Measurements from ENCODE around the gene GALNT13.
"Not testable (repeated sequence)": the region's sequence is repeated elsewhere in the genome, so short reads cannot be mapped to it uniquely, and the experiment has no call there.

Gene GALNT13

DNA sequence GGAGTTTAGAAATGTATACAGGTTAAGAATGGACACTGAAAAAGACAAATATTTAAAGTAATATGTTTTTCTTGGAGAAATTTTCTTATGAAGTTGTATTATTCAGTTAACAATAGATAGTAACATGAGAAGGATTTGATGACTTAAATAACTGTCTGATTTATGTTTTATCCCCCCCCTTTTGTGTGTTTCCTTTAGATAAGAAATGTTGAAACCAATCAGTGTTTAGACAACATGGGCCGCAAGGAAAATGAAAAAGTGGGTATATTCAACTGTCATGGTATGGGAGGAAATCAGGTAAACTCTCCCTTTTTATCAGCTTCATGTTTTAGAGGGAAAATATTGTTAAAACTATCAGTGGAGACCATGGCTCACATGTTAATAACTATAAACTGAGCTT, 537.1 kb downstream of the GALNT13 start:
- DNase-seq (ENCODE audit: low spot score), result no peak

DNA sequence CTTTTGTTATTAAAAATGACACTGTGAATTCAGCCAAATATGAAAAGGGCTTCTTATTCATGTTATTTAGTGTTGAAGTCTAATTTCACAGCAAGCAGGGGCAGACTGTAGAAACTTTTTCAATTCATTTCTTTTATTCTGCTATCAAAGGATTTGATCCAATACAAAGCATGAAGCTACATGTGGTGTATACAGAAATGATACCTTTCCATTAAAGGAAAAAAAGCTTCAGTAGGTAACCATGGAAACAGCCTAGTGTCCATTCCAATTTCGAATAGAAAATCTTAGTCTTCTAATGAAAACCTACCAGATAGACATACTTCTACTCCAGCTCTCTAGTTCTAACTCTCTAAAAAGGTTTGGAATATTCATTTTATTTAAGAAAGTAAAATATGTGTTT, 550.5 kb downstream of the GALNT13 start:
- no peak for DNase-seq (ENCODE audit: low spot score)

- DNase-seq (ENCODE audit: low spot score), result no peak
Measured at GRCh38 chr2:154425994-154426393, 554.3 kb downstream of the GALNT13 start.

DNA sequence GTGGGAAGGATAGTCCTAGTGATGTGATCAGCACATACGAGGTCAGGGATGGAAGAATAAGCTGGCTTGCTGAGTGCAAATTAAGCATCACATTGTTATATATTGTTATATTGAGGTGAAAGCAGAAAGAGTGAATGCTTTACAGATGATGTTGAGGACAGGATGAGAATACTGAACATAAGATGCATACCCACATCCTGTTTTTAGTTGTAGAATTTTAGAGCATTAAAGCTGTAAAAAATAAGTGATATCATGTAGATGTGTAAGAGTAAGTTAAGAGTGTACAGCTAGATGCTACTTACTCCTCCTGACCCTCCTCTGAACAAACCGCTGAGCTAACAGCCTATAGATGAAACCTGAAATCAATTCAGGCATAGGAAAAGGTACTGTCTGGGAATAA, 555.7 kb downstream of the GALNT13 start:
- DNase-seq (ENCODE audit: low spot score), result no peak

GRCh38 chr2:154428022-154428421, 556.3 kb downstream of the GALNT13 start:
- DNase-seq (ENCODE audit: low spot score), result no peak

DNA sequence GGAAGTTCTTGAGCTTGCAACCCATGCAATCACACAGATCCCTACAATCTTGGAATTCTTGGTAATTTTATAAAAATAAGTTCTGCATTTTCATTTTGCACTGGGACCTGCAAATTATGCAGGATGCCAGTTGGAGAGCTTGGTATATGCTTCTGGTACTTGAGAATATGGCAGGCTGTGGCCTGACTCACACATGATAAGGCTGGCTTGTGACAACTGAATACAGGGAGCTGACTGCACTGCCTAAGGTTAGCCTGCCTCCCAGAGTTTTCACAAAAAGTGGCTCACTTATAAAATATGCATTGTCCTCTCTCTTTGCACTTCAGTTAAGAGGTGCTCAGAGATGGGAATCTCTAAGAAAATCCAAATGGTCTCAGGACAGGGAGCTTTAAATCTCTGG, 561.3 kb downstream of the GALNT13 start:
- DNase-seq (ENCODE audit: low spot score), result no peak

DNA sequence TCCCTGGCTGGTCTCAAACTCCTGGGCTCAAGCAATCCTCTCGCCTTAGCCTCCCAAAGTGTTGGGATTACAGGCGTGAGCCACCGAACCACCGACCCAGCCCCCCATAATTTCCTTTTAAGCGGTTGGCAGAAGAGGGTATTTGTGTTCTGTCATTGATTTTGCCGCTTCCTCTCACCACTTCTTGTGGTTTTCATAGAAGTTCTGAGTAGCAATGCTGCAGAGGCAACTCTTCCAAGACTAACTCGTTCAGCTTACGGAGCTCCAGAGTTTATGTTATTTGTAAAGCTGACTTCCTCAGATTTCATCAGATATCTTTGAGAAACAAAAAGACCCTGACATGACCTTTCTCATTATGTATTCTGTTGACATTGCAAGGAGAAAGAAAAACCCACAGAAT, 565.4 kb downstream of the GALNT13 start:
- DNase-seq (ENCODE audit: low spot score), result no peak

- no peak for DNase-seq (ENCODE audit: low spot score)
Measured at GRCh38 chr2:154439156-154439555, 567.4 kb downstream of the GALNT13 start.

DNA sequence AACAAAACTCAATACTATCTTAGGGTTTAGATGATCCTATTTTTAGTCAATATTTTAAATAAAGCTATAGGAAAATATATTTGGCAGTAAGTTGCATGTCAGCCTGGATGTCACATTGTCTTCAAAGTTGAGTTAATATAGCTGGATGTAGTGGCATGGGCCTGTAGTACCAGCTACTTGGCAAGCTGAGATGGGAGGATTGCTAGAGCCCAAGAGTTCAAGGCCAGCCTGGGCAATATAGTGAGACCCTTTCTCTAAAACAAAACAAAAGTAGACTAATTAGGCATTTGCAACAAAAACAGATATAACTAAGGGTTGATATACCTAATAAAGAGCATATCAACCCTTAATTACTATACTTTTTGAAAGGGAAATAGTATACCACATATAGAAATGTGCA, 572.2 kb downstream of the GALNT13 start:
- DNase-seq (ENCODE audit: low spot score), result no peak

- DNase-seq (ENCODE audit: low spot score), result no peak
Measured at GRCh38 chr2:154446324-154446723, 574.6 kb downstream of the GALNT13 start.

DNA sequence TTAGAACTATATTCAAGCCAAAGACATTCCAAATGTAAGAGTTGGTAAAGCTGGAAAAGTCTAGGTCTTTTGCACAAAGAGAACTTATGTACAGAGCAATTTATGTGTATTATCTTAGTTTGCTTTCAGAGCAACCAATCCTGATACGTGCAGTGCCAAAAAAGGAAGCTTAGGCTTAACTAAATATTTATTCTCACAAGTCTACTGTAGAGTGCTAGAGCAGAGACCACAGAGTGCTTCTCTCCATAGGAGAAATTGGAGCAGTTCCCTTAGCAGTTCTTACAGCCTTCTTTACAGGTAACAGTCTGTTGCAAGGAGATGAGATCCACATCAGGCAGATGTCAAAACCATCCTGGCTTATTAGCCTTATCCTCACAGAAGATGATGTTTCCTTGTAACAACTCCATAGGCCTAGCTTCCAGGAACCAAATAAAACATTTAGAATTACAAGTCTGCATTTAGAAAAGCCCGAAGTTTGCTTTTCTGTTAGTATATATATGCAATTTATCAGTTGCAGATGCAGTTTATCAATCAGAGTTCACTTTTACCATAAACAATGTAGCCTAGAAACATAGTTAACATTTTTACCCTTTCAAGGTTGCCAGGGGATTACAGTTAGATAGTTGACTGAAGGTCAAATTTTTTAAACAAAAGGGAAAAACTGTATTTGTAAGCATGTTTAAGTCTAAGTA, 576.2 kb downstream of the GALNT13 start:
- DNase-seq (ENCODE audit: low spot score), result no peak

GRCh38 chr2:154449951-154450658, 578.4 kb downstream of the GALNT13 start:
- no peak for DNase-seq (ENCODE audit: low spot score)

DNA sequence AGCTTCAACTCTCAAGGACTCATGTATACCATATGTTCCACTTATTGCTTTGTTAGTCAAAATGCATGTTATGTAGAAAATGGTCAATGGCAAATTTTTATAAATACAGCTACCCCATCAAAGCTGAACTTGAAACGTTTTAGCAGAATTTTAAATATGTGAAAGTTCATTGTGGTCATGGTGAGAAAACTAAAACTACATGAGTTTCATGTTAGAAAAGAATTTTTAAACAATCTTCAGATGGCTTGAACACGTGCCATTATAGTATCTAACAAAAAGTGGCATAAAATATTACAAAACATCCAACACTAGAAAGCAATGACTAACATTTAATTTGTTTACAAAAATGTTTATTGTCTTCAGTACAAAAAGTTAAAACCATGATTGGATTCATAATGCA, 580.7 kb downstream of the GALNT13 start:
- DNase-seq (ENCODE audit: low spot score), result no peak

DNA sequence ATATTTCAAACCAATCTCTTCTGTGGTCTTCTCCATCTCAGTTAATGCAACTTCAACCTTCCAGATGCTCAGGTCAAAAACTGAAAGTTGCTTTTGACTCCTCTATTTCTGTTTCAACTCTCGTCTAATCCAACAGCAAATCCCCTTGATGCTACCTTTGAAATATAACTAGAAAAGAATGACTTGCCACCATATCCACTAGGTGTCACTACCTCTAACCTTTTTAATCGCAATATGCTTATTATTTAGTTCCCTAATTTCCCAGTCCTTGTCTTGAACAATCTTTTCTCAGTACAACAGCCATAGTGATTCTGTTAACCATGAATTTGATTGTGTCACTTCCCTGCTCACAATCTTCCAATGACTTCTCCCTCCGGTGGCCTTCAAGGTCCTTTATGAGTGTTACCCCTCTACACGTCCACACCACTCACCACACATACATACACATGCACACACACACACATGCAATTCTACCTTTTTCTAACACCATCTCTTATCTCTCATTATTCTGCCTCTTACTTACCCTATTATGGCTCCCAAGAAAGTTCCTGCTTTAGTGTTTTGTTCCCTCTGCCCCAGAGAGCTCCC, 581.3 kb downstream of the GALNT13 start:
- no peak for DNase-seq (ENCODE audit: low spot score)

DNA sequence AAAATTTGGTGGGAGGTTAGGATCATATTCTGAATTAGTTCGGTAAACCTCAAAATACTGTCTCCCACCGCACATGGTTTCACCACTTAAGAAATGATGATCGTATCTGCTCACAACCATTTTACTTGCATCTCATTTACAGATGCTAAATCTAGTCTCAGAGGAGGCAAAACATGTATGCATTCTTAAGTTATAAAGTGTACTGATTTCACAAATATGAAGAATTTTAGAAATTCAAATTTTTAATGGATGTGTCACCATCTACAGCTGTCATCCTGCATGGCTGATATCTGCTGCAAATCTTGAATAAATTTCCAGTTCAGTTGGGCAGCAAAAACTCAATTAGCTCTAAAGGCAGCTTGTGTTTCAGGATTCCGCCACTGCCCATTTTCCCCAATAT, 583.4 kb downstream of the GALNT13 start:
- DNase-seq (ENCODE audit: low spot score), result peak; percentile 9

DNA sequence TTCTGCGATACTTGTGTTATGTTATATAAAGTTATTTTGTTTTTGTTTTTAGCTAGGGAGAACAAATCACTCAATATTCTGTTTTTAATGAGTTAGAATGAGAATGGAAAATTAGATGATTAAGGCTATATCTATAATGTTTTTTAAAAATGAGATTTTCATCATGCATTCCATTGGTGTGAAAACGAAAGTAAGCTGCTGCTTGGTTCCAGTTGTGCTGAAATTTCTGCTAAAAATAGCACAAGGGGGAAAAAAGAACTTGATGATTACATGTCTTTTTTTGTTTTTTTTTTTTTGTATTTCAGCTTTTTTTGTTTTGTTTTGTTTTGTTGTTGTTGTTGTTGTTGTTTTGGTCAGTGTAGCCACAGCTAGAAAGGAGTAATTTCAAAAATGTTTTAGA, 584.1 kb downstream of the GALNT13 start:
- DNase-seq (ENCODE audit: low spot score), result no peak

DNA sequence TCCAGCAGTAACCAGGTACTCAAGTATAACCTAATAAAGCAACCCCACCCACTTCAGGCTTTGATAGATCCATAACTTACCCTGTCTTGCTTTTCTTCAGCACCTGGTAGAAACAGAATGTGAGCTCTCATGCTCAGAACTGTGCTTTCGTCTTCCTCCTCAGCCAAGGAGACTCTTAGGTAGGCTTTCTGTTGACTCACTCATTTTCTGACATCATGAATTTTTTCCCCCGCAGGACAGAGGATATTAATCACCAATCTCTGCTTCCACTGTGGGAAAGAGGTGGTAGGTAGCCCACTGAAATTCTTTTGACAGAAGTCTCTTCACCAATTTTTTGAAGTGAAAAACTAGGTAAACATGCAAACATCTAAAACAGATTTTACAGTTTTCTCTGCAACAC, 585.6 kb downstream of the GALNT13 start:
- no peak for DNase-seq (ENCODE audit: low spot score)

- no peak for DNase-seq (ENCODE audit: low spot score)
Measured at GRCh38 chr2:154459286-154459685, 587.6 kb downstream of the GALNT13 start.

- no peak for DNase-seq (ENCODE audit: low spot score)
Measured at GRCh38 chr2:154462634-154463033, 590.9 kb downstream of the GALNT13 start.

GRCh38 chr2:154466226-154466625, 594.5 kb downstream of the GALNT13 start:
- DNase-seq (ENCODE audit: low spot score), result no peak

DNA sequence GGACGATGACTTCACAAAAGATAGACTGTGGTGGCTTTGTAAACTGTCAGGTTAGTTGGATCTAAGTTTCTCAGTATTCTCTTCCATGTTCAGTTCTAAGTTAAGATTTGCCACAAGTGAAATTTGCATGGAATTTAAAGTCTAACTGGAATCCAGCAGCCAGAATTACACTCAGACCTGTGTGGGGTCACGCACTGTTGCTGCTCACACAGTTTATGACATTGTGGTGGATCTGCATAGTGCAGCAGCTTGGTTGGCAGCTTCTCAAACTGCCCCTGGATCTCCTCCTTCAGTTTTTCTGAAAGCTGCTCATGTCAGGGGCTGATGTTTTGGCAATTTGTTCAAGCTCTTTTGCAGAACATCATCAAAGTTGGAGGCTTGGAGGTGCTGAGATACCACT, 598.7 kb downstream of the GALNT13 start:
- DNase-seq (ENCODE audit: low spot score), result no peak

GRCh38 chr2:154471492-154471891, 599.8 kb downstream of the GALNT13 start:
- not testable (repeated sequence) for DNase-seq (ENCODE audit: low spot score)

GRCh38 chr2:154477319-154477718, 605.6 kb downstream of the GALNT13 start:
- no peak for DNase-seq (ENCODE audit: low spot score)

GRCh38 chr2:154480521-154480920, 608.8 kb downstream of the GALNT13 start:
- no peak for DNase-seq (ENCODE audit: low spot score)

All from hepatic stellate cell (primary cell).